Fibroblast of skin of abdomen (primary cell): ENCODE measurements around the gene CD200R1. TPM values are rescaled to one million over a fixed set of nuclear protein-coding genes. Genes with fewer than 3 reads are reported as not detected.

Experiments used
- DNase-seq: peaks from one replicate; pipeline ENCODE4 v3.0.0-alpha.2; 2013
- polyA plus RNA-seq, 2 experiments: library from polyadenylated mRNA; unstranded; fragments of 120-200 nt; gene quantifications; one replicate each; pipeline ENCODE4 v1.2.1, GENCODE V29; 2013; ENCODE audit not compliant: insufficient read length in 2 of 2

Gene CD200R1, protein sequence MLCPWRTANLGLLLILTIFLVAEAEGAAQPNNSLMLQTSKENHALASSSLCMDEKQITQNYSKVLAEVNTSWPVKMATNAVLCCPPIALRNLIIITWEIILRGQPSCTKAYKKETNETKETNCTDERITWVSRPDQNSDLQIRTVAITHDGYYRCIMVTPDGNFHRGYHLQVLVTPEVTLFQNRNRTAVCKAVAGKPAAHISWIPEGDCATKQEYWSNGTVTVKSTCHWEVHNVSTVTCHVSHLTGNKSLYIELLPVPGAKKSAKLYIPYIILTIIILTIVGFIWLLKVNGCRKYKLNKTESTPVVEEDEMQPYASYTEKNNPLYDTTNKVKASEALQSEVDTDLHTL
- polyA plus RNA-seq (2013, experiment 1 of 2; ENCODE audit: insufficient read length), result not detected
- polyA plus RNA-seq (2013, experiment 2 of 2; ENCODE audit: insufficient read length), result 0.07 TPM

DNA sequence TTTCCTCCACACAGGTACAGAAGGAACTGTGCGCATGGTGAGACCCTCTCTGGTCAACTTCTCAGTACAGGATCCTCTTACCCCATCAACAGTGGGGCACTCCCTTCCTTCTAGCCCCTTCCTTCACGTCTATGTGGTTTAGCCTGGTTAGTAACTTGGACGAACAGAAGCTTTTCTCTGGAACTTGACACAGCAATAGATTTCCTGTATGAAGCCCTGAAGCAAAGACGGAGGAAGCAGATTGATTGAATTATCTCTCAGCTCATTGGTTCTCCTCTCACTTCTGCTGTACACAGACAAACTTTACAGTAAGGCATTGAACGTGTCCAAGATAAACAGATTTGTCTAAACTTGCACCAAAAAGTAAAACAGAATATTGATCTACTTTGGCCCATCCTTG is at the start of gene CD200R1:
CD200R1 (minus strand) TSS at position 210 of the 400 bp plus-strand sequence. CDS start 246 bp downstream, outside the sequence.
- no peak for DNase-seq

DNA sequence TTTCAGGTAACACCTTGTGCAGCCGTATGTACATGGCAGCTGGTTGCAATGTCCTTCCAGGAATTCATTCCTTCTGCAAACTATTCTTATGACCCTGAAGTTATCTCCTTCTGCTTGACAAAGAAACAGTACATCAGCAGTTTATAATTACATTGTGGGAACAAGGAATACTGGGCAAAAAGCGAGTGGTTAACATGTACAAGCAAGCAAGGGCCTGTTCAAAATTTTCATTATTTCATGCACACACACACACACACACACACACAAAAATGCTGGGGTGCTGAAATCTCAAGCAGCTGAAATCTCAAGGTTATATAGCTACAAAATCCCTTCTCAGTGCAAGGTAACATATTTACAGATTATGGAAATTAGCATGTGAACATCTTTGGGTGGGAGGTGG is 46.6 kb upstream of the CD200R1 start:
- no peak for DNase-seq

DNA sequence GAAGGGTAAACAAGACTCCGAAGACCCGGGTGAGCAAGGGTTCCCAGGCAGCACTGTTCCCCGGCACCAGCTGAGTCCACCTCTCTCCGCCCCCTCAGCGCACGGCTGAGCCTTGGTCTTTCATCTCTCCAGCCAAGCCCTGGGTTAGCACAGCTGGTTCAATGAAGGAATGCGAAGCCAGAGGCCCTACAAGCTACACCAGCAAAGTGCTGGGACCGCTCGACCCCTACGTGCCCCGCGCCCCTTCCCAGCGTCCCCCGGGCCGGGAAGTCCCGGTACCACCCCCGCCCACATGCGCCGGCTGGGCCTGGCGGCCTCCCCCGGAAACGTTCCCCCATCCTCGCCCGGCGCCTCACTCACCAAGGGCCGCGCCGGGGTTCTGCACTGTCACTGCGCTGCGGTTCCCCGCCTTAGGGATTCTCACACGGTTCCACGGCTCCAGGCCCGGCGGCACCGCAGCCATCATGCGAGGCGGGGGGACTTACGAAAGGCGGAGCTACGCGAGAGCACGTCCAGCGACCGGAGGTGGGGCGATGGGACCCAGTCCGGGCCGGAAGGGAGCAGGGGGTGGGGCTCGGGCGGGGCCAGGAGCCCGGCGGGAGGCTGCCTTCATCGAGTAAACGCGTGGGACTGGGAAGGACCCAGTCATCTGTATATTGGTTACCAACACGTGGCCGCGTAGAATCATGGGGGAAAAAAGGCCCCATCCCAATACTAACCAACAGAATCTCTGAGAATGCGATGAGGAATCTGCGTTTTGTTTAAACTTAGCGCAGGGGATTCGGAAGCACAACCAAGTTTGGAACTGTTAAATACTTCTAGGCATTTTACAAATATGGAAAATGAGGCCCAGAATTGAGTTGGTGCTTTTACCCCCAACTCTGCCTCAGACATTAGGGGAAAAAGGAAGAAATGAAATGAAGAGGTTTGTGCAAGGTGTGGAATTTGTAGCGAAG is 44.6 kb upstream of the CD200R1 start:
- DNase-seq, result peak; percentile 94

DNA sequence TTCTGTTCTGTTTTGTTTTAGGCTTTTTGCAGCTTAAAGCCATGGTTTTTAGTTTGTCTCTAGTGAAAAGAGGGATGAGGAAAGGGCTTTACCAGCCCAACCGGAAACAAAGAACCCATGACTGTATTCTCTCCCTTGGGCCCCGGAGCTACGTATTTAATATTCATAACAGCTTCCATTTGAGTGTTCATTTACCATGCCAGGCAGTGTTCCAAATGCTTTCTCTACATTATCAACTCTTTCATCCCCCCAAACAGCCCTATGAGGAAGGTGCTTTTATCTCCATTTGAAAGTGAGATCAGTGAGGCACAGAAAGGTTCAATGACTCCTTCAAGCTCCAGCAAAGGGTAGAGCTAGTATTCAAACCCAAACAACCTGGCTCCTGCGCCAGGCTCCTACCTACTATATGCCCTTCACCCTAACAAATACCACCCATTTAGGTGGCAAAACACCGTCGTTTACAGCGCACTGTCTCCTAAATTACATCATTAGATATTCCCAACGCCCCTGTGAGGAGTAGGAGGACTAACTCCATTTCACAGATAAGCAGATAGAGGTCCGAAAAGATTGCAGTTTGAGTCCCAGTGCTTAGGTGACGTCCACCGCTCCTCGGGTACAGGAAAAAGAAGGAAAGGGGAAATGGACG is 43.8 kb upstream of the CD200R1 start:
- DNase-seq, result peak; percentile 9

DNA sequence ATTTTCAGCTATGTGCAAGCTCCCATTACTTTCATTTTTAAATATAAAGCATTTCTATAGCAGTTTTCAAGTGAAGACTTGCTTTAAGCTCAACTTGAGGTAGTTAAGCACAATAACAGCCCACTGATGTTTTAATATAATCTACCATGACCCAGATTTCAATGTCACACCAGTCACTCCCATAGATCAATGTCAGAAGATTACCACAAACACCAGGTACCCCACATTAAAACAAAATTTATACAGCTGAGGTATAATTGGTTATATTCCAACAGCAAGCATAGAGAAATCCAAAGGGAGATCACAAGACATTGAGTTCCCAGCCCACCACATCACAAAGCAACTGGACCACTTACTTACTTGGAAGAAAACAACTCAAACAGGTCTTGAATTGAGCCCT is 38.7 kb upstream of the CD200R1 start:
- DNase-seq, result no peak

DNA sequence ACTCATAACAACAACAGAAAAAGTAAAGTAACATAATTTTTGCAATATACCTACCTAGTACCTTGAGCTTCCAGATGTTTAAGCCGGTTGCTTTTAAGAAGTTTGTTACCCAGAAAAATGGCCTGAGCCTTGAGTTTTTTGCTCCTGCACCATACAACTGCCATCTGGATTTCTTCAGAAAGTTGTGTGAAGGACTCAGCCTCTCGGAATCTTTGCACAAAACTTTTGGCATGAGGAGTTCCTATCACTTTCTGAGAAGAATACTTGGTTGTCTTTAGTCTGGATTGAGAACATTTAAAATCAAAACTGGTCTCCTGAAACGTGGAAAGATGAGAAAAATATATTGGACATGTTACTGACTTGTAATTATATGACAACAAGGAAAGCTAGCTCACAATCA is 33.2 kb upstream of the CD200R1 start:
- peak; percentile 42 for DNase-seq

DNA sequence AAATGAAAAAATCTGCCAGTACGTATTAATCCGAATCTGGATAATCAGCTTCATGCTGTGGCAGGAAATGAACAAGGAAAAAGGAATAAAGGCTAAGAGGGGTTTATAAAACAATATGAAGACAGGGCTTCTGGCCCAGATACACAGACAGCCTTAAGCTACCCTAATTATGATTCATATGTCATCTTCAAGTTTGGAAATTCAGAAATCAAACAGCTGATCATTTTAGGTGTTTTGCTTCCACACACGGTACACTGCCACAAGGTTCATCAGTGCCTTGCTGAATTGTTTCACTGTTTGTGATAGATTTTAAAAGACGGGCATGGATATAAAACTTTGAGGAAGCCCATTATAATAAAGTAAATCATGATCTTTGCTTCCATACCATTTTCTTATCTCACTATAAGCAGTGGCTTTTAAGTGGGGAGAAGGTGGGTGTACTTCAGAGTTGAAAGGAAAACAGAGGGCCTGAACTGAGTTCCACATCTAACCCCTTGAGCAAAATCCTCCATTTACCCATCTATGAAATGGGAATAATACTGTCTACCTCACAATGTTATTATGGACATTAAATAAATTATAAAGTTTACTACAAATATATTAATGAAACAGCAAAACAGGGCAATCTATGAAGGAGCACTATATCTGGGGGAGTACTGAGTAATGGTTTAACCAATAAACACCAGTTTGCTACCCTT is 31.6 kb upstream of the CD200R1 start:
- no peak for DNase-seq

DNA sequence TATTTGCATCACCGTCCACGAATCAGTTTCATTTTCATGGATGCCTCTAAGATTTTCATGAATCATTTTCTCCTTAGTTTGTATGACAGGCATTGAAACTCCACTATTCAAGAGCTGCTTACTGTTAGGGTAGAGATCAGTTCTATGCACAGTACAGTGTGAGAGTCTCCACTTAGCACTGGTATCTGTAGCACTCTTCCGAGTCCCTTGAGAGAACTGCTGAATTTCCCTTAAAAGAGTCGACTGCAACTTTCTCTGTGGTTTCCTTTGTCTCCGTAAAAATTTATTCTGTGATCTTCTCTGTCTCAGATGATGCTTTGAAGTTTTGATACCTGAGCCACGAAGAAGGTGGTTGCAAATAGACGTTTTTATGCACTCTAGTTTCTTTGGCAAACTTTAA is 30.7 kb upstream of the CD200R1 start:
- DNase-seq, result no peak

DNA sequence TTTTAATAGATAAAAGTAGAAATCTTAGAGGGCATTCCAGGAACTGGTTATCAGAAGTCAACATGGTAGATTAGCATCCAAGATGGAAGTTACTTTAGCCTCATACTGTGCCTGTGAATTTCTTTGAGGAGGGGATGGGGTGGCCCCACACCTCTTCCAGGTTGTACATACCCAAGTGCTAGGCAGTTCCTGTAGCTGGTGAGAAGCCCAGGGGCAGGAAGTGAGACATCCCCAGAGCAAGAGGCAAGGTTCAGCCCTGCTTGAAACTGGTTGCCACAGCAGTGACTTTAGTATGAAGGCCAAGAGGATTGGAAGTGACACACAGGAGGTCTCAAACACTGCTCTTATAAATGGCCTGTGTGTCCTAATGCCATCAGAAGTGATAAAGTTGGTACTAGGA is 27.8 kb upstream of the CD200R1 start:
- DNase-seq, result no peak

DNA sequence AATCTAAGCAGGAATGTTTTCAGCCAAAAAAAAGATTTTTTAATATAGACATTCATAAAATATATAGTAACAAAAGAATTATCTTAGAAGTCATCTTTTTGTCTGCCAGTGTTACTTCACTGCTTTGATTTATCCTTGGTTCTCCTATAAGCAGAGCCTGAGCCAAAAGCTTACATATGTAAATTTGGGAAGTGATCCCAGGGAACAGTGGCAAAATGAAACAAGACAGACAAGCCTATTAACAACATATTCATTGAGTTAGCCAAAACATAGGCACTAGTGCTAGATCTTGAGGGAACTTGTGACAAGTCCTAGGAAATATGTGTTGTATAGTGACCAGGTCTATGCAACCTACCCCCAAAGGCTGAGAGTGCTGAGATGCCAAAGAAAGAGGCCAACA is 27.1 kb upstream of the CD200R1 start:
- DNase-seq, result no peak

DNA sequence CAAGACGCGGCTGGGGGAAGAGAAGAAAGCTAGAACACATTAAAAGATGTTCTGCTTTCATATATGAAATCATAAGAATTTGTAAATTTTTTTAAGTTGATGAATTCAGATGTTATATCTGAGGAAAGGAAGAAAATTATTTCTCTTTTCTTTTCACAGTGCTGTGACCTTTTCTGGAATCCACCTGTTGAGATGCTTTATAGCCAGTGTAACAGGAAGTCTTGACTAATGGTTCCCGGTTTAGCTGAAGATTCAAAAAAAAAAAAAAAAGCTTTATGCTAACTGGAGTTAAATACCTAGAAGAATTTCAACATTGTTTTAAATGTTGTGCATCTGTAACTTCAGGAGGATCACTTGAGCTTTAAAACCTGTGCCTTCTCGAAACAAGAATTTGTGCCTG is 25.8 kb upstream of the CD200R1 start:
- no peak for DNase-seq

DNA sequence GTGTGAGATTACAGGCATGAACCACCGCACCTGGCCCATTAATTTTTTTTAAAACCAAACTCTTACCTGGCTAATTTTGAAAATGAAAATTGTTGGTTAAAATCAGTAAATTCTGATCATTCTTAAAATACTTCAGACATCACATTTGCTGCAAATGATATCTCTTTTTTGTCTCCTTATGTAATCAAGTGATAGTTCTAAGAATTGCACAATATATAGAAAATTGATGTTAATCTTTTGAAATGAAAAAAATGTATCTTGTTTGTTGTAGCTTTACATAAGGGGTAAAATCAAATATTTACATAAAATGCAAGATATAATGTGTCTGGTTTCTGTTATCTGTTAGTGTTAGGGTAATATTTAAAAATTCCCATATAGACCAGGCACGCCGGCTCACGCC is 20.9 kb upstream of the CD200R1 start:
- DNase-seq, result no peak

DNA sequence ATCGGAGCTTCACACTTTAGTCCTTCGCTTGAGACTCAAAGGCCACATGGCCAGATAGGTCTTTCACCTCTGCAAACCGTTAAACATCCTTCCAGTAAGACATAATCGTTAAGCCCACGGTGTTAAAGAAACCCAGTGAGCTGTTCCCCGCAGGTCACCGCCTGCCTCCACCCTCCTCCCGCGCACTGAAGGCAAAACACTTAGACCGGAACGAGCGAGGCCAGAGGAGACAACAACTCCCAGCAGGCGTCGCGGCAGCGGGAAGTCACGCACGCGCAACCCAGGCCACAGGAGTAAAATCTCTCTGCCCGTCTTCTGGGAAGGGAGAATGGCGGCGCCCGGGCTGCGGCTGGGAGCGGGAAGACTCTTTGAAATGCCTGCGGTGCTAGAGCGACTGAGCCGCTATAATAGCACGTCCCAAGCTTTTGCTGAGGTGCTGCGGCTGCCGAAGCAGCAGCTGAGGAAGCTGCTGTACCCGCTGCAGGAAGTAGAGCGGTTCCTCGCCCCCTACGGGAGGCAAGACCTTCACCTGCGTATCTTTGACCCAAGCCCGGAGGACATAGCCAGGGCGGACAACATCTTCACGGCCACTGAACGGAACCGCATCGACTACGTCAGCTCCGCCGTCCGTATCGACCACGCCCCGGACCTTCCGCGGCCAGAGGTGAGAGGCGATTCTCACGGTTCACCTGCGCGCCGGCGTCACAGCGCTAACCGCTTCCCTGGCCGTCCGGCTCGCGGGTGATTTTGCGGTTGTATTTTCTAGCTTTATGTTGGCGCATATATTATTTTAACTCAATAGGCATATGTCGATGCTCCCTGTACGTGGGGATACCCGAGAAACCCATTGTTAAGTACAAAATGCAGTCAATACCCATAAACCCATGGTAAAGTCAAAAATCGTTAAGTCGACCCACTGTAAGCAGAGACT is 16.0 kb upstream of the CD200R1 start, which contains the start of gene GTPBP8:
GTPBP8 (plus strand) TSS at position 313 of the 931 bp plus-strand sequence; CDS start at position 329, 16 bp downstream.
- peak; percentile 87 for DNase-seq

DNA sequence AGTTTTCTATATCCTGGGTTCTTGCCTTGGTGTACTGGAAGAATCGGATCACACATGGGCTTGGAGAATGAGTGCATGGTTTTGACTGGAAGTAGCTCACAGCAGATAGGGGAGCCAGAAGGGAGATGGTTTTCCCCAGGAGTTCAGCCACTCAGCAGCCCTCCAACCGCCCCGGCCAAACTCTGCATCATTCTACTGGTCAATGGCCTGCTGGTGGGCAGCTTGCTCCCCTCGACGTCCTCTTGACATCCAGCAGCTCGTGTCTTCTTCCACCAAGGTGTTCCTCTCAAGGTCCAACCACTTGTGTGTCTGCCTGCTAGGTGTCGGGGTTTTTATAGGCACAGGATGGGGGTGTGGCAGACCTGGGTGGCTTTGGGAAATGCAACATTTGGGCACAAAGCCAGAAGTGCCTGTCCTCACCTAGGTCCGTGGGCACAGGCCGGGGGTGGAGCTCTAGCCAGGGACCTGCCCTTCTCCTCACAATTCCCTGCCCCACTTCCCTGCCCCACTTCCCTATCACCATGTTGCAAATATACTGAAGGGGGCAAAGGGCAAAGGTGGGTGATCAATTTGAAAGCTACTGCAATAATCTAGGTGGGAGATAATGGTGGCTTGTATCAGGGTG is 12.9 kb upstream of the CD200R1 start:
- no peak for DNase-seq

DNA sequence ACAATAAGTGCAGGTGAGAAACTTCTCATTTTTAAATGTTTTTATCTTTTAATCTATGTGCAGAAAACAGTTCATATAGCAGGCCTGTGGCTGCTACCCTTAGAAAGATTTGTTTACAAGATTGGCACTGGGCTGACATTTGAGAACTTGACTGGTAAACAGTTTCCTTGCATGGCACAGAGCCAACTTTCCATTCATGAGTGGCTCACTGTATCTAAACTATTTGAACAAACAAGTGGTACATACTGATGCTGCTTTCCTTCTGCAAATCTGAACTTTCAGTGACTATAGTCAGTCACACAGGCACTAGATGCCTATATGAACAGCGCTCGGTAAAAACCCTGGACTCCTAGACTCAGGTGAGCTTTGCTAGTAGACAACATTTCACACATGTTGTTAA is 9.6 kb upstream of the CD200R1 start:
- DNase-seq, result no peak

DNA sequence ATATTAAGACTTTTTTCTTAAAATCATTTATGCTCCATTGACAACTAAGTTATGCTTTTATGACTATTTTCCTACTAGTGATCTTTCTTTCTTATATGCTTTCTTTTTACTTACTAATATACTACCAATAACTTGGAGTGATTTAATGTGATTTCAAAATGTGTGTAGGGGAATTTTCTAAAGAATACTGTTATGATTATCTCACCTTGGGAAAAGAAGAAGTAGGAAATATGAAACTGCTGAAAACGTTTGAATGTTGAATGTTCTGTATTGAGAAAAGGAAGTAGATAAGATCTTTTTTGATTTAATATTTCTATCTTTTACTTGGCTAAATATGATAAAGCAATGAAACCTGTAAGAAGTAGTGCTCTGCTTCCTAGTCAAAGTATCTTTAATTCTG is 7.8 kb upstream of the CD200R1 start:
- no peak for DNase-seq

DNA sequence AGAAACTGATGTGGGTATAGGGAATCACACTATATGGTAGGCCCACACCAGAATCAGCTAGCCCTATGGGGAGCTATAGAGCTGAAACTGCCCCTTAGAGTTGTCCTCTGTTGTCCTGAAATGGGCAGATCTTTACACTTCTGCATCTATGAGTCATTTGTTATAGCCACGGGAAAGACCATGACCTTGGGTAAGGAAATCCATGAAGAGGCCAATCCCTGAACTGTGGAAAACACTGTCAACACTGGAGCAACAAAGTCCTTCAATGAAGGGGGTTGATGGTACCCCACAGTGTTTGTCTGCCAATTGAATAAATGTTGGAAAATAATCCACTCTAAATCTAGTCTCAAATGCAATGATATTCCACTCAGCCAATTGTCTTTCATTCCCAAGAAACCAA is 5.2 kb upstream of the CD200R1 start:
- DNase-seq, result no peak

DNA sequence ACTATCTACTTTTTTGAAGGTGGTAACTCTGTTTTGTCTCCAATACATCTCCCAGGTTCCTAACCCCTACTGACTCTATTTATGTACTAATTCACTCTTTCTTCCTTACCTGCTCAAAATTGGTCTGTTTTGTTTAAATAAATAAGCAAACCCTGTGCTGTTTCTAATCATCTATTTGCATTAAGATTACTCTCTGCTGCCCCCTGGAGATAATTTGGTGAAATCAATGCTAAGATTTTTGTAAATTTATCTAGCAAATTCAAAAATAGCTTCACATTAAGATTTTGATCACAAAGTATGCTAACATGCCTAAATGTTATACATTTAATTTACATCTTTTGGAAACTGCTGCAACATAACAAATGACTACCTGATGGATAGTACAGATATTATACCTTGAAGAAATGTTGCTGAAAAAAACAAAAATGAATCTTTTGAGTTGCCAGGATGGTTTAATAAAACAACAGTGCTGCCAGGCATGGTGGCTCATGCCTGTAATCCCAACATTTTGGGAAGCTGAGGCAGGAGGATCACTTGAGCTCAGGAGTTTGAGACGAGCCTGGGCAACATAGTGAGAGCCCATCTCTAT is 4.4 kb upstream of the CD200R1 start:
- peak; percentile 20 for DNase-seq

DNA sequence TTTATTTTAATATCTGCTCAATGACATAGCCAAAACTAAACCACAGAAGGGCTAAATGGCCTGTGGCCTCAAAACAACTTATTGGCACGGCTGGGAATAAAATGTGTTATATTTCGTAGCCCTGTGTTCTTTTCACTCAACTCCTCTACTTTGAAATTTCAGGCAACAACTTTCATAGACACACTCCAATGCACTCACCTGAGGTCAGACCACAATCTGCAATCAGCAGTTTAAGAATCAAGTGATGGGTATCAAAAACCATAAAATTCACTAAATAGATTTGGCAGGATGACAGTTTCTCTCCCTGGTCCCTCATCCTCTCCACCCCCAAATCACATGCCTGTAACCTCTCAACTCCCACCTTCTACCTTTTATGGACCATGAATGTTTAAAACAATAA is 2.0 kb upstream of the CD200R1 start:
- no peak for DNase-seq

DNA sequence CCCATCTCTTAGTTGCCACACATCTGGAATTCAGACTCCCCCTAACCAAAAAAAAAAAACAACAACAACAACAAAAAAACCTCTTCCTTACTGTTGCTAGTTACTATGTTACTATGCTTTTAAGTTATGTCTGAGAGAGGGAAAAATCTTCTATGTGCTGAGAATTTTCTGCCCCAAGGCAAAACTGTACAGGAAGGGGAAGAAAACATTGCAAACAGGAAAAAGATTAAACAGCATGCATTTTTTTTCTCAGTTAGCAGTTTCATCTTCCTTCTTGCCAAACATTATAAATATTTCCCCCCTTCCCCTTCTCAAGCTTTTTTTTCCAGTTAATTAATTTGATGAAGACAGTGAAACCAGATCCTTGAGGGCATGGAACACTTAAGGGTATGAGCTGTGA is 1.1 kb upstream of the CD200R1 start:
- DNase-seq, result no peak
